ENCODE results near the gene ARL16.
A peak's percentile ranks its signal among the peaks of the same experiment; 100 is the strongest.

The ARL16 gene

GRCh38 chr17:81683584-81684441 lies at the start of gene ARL16, which contains the start of gene HGS:
ARL16 (minus strand) TSS chr17:81683797; CDS start chr17:81683753, 44 bp downstream.
HGS (plus strand) TSS chr17:81684011; CDS start chr17:81684067, 56 bp downstream.
- DNase-seq = peak; percentile 76 to 99 (median 96)

GRCh38 chr17:81727324-81728031 lies 43.9 kb upstream of the ARL16 start:
- DNase-seq = no peak

- DNase-seq = no peak
Measured at GRCh38 chr17:81726004-81726403, 42.4 kb upstream of the ARL16 start.

- no peak for DNase-seq
Measured at GRCh38 chr17:81725439-81725838, 41.8 kb upstream of the ARL16 start.

- no peak for DNase-seq
Measured at GRCh38 chr17:81723651-81724209, 40.1 kb upstream of the ARL16 start.

GRCh38 chr17:81722184-81723120 lies 38.9 kb upstream of the ARL16 start:
- DNase-seq = peak in 34 of 58 donors; percentile 13 to 67 (median 38)

- DNase-seq = no peak
Measured at GRCh38 chr17:81720267-81721071, 36.9 kb upstream of the ARL16 start.

GRCh38 chr17:81719410-81720266 lies 36.0 kb upstream of the ARL16 start:
- DNase-seq = peak in 29 of 58 donors; percentile 15 to 71 (median 34)

- DNase-seq = no peak
Measured at GRCh38 chr17:81717766-81718089, 34.1 kb upstream of the ARL16 start.

- DNase-seq = no peak
Measured at GRCh38 chr17:81717049-81717765, 33.6 kb upstream of the ARL16 start.

- DNase-seq = no peak
Measured at GRCh38 chr17:81716674-81716996, 33.0 kb upstream of the ARL16 start.

GRCh38 chr17:81715872-81716673 lies 32.5 kb upstream of the ARL16 start:
- DNase-seq = no peak

GRCh38 chr17:81715107-81715871 lies 31.7 kb upstream of the ARL16 start:
- DNase-seq = no peak

- DNase-seq = no peak
Measured at GRCh38 chr17:81714412-81715106, 31.0 kb upstream of the ARL16 start.

GRCh38 chr17:81713556-81714411 lies 30.2 kb upstream of the ARL16 start:
- DNase-seq = no peak

Data from anterior cingulate cortex (tissue), 58 donors.